ENCODE results near the gene MYCBP2. TPM values are rescaled to one million over a fixed set of nuclear protein-coding genes. Genes with fewer than 3 reads are reported as not detected.
"Not testable (repeated sequence)": the region's sequence is repeated elsewhere in the genome, so short reads cannot be mapped to it uniquely, and the experiment has no call there.

MYCBP2 gene, protein sequence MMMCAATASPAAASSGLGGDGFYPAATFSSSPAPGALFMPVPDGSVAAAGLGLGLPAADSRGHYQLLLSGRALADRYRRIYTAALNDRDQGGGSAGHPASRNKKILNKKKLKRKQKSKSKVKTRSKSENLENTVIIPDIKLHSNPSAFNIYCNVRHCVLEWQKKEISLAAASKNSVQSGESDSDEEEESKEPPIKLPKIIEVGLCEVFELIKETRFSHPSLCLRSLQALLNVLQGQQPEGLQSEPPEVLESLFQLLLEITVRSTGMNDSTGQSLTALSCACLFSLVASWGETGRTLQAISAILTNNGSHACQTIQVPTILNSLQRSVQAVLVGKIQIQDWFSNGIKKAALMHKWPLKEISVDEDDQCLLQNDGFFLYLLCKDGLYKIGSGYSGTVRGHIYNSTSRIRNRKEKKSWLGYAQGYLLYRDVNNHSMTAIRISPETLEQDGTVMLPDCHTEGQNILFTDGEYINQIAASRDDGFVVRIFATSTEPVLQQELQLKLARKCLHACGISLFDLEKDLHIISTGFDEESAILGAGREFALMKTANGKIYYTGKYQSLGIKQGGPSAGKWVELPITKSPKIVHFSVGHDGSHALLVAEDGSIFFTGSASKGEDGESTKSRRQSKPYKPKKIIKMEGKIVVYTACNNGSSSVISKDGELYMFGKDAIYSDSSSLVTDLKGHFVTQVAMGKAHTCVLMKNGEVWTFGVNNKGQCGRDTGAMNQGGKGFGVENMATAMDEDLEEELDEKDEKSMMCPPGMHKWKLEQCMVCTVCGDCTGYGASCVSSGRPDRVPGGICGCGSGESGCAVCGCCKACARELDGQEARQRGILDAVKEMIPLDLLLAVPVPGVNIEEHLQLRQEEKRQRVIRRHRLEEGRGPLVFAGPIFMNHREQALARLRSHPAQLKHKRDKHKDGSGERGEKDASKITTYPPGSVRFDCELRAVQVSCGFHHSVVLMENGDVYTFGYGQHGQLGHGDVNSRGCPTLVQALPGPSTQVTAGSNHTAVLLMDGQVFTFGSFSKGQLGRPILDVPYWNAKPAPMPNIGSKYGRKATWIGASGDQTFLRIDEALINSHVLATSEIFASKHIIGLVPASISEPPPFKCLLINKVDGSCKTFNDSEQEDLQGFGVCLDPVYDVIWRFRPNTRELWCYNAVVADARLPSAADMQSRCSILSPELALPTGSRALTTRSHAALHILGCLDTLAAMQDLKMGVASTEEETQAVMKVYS (N-terminal part only)
- total RNA-seq, result 35.4 and 86.5 TPM in 2 replicates

DNA sequence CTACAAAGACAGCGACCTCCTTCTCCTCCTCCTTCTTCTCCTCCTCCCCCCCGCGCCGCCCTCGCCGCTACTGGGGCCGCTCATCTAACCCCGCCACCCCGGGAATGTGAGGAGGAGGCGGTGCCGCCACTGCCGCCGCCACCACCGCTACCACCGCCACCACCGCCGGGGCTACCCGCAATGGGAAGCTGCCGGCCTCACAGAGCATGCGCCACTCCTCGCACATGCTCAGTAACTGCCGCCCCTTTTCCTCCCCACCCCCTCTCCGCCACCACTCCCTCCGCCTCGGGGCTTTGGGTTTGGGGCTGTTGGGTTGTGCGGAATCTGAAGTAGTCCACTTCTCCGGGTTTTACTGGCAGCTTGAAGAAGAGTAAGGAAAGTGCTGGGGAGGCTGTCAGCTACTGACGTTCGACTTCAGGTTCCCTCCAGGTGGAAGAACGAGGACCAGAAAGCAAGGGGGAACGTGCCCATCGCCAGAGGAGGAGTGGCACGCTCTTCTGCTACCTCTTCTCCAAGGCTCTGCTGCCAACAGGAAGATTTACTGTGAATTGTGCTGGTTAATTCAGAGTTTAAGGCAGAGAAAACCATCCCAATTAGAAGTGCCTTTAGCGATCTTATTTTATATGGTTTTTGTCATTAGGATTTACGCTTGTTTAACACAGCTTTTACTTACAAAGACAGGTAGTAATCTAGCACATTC is at the start of gene MYCBP2:
MYCBP2 (minus strand) TSS at position 190 of the 700 bp plus-strand sequence. CDS start 319 bp downstream, outside the sequence.
- peak; percentile 94 for DNase-seq (ENCODE audit: low read depth)

DNA sequence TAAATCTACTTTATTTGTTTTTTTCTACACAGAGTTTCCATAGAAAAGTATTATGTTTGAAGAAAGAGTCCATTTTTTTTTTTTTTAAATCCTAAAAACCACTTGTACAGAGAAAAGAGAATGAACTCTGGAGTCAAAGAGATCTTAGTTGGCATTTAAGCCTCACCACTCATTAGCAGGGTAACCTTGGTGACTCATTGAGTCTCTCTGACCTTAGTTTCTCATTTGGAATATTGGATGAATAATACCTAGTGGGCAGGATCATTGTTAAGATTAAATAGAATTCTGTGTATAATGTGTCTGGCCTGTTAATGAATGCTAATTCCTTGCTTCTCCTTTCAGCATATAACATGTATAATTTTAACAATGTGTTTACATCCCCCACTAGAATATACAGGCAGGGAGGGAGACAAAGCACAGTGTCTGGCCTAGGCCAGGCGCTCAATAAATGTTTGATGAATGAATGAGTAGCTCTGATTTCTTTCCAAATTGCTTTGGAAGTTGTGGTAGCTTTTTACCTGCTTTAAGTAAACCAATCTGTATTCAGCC is 48.7 kb upstream of the MYCBP2 start:
- peak; percentile 84 for DNase-seq (ENCODE audit: low read depth)

DNA sequence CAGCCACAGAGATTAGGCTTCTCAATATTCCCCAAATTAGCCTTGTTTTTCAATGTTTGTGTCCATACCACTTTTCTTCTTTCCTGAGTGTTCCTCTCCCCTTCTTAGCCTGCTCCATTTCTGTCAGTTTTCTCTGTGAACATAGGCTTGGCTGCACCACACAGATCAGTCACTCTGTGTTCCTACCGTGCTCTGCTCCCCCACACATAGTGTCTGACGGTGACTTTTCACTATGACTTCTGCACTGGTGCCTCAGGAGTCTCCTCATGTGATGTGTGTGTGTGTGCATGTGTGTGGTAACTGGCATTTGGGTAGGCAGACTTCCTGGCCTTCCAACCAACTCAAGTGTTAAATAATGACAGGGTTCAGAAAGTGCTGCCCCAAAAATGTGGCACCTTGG is 47.9 kb upstream of the MYCBP2 start:
- DNase-seq (ENCODE audit: low read depth), result peak; percentile 63

DNA sequence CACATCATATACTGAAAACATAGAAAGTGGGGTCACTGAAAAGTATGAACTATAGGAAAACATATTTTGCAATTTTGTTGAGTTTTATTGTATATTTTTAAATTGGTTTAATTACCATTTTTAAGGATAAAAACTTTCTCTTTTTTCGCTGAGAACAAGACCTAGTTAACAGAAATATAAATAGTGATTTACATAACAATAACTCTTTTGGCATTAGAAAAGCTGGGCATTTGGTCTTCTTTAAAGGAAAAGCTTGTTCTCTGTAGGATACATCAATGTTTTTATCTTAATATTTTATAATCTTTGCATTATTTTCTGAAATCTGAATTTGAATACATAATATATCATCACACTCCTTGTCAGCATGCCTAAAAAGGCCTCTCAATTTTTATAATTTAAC is 47.4 kb upstream of the MYCBP2 start:
- DNase-seq (ENCODE audit: low read depth), result no peak

DNA sequence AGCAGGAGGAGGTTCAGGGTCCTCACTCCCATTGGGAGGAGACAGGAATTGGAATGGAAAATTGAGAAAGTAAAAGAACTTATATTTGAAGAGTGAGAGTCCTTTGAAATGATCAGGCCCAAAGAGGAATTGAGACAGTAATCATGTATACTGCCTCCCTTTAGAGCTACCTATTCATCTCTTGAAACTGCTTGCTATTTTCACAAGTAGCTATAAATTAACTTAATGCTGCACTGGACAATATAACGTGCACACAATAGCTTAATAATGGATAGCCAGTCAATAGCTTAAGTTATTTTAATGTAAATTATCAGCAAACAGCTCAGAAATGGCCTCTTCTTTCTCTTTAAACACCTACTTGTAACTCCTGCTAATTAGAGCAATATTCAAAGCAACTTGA is 46.6 kb upstream of the MYCBP2 start:
- DNase-seq (ENCODE audit: low read depth), result no peak

DNA sequence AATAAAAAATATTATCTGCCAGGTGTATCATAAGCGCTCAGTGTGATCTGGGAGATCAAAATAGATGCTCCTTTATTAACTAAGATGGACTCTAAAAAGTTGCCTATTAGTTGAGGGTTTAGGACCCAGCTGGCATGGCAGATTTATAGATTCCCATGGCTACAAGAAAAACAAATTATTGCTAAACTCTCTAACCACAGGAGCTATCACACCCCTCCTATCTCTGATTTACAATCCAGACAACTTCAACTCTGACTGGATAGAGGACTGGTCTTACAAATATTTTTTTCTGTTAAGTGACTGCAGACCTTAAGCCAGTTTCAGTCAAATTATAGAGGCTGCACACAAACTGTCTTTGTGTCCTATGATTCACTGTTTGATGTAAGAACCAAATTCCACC is 45.4 kb upstream of the MYCBP2 start:
- peak; percentile 61 for DNase-seq (ENCODE audit: low read depth)

DNA sequence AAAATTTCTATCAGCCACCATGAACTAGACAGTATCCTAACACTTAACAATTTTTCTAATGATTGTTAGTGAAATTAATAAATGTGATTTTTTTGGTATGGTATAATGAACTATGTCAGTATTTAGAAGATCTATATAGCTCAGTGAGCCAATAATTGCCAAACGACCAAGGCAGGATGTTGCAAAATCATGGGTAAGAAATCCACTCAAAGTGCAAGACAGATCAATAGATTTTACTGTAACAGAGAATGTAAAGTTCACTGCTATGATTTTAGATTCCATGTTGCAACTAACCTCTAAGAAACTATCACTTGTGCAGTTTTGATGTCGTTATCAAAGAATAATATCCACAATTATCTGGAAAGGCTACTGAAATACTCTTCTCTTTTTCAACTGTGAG is 44.0 kb upstream of the MYCBP2 start:
- no peak for DNase-seq (ENCODE audit: low read depth)

DNA sequence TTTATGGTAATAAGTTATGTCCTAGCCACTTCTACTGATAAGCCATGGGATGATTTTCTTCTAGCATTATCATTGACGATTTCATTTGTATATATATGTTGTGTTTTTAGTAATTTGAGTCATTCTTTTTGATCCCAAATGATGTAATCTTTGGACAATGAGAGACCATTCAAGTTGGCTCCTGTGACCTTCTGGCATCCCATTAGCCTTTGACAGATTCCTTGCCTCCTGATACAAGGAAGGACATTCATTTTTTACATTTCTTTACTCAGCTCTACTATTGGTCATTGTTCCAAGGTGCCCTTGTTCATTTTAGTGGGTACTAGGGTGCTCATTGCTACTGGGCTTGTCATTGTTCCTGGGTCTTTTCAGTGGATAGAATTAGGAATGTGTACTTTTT is 35.3 kb upstream of the MYCBP2 start:
- DNase-seq (ENCODE audit: low read depth), result no peak

DNA sequence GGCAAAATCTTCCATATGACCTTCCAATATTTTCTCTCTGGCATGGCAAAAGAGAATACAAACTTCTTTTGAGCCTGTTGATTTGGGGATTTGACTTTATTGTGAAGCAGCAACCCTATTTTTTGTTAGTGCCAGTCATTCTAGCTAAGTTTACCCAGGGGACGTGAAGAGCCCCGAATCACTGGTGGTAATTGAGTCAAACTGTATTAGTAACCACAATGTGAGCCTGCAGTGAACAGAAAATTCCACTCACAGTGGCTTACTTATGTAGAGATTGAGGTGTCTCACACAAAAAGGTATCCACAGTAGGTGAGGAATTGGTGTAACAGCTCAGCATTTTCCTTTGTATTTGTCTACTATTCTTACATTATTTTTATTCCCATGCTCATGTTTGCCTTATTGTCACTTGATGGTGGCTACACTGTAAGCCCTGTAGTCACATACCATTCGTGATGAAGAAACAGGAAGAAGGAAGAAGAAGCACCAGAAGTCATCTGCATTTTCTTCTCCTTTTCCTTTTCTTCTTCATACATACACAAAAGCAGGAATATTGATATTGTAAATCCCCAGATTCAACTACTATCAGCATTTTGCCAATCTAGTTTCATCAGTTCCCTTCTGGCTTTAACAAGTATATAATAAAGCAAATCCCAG is 33.3 kb upstream of the MYCBP2 start:
- no peak for DNase-seq (ENCODE audit: low read depth)

DNA sequence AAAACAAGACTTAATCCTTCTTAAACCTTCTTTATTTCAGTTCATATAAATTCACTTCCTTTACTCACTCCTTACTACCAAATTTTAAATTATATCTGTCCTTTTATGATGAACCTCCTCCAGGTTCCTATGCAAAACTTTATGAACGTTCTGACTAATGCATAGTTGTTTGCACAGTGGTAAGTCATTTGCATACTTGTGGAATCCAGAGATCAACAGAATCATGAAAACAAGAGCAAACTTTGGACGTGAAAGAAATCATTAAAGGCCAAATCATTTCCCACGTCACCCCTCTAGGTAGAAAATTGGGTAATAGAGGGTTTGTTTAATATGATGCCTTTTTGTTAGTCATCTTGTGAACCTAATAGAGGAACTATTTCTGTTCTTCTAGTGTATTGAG is 32.3 kb upstream of the MYCBP2 start:
- DNase-seq (ENCODE audit: low read depth), result no peak

DNA sequence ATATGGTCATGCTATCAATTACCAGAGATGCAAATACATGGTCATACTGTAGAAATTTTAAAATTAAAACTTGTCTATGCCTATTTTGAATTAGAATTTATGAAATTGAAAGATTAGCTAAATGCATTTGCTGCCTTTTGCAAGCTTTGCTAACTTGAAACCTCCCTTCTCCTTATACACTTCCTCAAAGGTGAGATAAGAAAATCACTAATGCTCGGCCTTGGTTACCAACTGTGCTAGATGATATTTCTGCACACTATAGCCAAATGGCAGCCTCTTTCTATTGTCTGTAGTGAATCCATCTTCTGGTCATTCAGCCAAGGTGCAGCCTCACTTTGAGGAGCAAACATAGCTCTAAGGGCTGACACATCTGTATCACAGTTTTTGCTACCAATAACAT is 31.1 kb upstream of the MYCBP2 start:
- DNase-seq (ENCODE audit: low read depth), result no peak

DNA sequence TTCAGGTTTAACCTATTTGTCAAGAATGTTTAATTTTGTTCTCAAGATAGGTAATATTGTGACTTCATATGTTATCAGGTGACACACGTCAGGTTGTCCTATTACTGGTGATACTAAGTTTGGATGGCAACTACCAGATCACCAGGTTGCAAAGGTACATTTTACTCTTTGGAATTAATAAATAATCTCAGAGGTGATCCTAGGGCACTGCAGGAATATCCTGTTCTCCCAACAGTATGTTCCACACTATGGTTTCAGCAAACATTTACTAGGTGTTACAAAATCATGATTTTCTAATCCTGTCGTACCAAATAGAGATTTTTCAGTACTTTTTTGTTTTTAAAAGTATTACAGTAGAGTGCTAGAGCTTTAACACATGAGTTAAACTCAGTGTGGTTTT is 29.3 kb upstream of the MYCBP2 start:
- DNase-seq (ENCODE audit: low read depth), result peak; percentile 54

DNA sequence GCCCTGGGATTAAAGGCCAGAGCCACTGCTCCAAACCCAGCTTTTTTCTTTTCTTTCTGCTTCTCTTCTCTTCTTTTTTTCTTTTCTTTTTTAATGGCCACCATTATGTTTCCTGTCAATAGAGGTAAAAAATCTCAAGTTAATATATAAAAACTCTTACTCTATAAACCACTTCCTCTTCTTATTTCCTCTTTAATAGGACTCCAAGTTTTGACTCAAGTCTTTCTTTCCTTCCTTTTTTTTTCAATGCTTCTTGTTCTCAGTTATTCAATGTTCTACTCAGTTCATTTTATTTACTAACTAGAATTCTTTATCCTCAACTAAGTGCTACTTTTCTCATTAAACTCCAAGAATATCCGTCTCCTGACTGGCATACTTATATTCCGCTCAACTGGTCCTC is 27.1 kb upstream of the MYCBP2 start:
- DNase-seq (ENCODE audit: low read depth), result no peak

DNA sequence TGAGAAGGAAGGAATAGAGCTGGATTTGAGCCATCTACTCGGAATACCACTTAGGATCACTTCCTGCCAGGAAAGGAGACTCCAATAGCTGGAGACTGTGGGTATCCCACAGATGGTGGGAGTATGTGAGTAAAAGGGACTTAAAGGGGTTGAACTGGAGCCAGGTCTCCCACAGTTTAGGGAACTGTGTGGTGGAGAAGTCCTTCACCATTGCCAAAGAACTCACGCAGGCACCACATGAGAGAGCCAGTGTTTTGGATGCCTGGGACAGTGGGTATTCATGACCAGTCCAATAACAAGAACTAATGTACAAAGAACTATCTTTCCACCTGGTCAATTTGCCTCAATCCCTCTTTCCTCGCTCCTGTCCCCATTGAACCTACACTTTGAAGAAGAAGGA is 24.4 kb upstream of the MYCBP2 start:
- DNase-seq (ENCODE audit: low read depth), result no peak

DNA sequence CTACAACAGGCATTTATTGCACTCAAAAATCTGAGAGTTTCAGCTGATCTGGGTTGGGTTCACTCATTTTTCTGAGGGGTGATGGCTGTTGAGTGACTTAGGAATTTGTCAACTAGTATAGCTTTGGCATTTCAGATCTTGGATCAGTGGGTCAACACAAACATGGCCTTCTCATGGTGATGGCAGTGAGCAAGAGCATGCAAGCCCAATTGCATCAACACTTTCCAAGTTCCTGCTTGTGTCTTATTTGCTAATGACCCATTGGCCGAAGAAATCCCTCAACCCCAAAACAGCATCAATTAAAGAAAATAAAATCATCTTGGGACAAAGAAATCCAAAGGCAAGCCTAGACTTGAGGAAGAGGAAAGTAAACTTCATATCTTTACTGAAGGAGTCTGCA is 23.9 kb upstream of the MYCBP2 start:
- no peak for DNase-seq (ENCODE audit: low read depth)

DNA sequence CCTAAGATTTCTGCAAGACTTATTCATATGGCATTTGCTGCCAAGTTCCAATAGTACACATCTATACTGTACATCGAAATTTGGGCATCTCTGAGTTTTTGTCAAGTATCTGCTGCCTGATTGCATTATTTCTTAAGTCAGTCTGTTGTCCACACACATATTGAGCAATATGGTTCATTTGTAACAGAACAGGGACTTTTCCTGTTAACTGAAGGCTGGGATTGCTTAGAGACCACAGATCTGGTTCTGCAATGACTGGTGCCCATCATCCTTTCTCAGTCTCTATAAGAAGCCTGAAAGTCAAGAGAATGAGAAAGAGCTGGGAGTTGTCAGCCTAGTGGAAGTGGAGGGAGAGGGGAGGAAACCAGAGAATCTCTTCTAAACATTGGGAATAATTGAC is 22.5 kb upstream of the MYCBP2 start:
- DNase-seq (ENCODE audit: low read depth), result no peak

DNA sequence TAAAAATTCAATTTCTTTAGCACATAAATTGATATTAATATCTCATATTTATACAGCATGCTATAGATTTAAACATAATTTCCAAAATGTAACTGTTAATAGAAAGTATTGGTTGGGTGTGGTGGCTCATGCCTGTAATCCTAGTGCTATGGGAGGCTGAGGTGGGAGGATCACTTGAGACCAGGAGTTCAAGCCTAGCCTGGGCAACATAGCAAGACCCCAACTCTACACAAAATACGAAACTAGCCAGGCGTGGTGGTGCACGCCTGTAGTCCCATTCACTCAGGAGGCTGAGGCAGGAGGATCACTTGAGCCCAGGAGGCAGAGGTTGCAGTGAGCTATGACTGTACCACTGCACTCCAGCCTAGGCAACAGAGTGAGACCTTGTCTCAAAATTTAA is 20.5 kb upstream of the MYCBP2 start:
- not testable (repeated sequence) for DNase-seq (ENCODE audit: low read depth)

DNA sequence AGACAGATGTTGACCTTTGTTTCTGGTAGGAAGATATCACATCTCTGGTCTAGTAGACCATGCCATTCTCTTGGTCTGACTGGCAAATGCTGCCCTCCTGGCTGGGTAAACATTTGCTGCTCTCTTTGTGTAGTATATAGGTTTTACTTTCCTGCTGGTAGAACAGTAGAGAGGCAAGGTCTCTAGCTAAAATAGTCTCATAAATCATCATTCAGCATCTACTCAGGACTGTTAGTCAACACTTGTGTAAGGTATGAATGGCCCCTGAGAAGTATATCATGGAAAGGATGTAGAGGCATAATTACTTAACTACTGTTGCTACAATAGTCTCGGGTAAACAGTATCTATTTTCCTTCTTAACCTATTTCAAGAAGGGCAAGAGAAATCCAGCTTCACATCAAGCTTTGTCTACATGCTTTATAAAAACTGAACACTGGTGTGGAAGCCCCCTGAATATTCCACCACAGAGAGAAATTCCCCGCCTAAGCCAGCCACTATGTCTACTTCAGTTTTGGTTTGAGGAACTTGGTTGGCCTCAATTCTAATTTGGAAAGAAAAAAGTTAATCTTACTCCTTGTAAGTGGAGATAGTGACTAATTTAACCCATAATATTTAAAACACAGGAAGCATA is 18.4 kb upstream of the MYCBP2 start:
- peak; percentile 33 for DNase-seq (ENCODE audit: low read depth)

DNA sequence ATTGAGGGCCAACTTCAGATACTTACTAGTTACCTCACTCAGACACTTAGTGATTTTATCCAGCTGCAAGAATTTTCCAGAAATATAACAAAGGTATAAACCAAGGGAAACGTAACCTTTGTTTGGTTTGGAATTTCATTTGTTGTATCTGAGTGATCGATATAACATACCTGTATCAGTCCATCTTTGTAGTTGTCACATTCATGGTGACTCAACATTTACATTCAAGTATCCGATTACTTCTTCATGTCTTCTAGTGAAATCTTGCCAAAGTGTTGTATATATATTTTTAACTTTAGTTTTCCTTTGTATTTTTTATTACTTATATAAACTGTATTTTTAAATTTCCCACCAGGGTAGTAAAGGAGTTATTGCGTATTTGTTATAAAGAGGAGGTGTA is 16.9 kb upstream of the MYCBP2 start:
- no peak for DNase-seq (ENCODE audit: low read depth)

DNA sequence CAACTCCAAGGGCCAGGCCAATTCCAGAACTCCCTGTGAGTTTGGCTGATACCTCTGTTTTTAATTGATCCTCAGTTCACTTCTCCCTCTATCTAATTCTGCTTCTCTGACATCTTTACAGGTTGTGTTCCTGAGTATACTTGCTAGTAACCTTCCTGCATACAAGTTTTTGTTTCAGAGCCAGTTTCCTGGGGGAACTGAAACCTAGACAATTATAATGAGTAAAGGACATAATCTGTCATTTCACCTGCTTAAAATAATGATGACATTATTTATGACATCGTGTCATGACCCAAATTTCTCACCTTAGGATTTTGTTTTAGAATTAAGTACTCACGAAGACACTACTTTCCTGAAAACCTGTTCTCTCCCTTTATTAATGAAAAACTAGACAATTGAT is 12.5 kb upstream of the MYCBP2 start:
- DNase-seq (ENCODE audit: low read depth), result no peak

All from renal cortical epithelial cell (primary cell).